MCF 10A (cell line): ENCODE measurements around the gene TMEM150C. TPM values are rescaled to one million over a fixed set of nuclear protein-coding genes. Genes with fewer than 3 reads are reported as not detected.

Source experiments
- BruUV-seq: library from RNA; stranded (reverse); fragments of 400-500 nt; replicated peaks from 2 replicates; lab custom pipeline; 2021; lab: Mats Ljungman, UMichigan
- CTCF ChIA-PET: fragments of 300-600 bp; sonication (Branson Sonifier 250); formaldehyde crosslinking; extraction: SDS; loops from one replicate; lab custom pipeline; 2021; ENCODE audit warnings: antibody characterized with exemption, inconsistent platforms; lab: Yijun Ruan, JAX
- POLR2A ChIA-PET: fragments of 300-600, 350-650 bp; sonication (Branson Sonifier 250); formaldehyde crosslinking; extraction: SDS; loops from one replicate; lab custom pipeline; 2020; ENCODE audit warnings: antibody characterized with exemption, inconsistent platforms; lab: Yijun Ruan, JAX
- DNase-seq: peaks from one replicate; pipeline ENCODE4 v3.0.0-alpha.2; 2018; ENCODE audit not compliant: unreplicated experiment
- H3K27ac Mint-ChIP-seq: one replicate; pipeline ENCODE4 v1.8.0; 2022; ENCODE audit warnings: mild to moderate bottlenecking, low read depth, mixed read lengths; ENCODE audit not compliant: unreplicated experiment
- H3K27me3 Mint-ChIP-seq: one replicate; pipeline ENCODE4 v1.8.0; 2022; ENCODE audit warnings: mixed read lengths; ENCODE audit not compliant: insufficient read depth, unreplicated experiment
- H3K36me3 Mint-ChIP-seq: one replicate; pipeline ENCODE4 v1.8.0; 2022; ENCODE audit warnings: mild to moderate bottlenecking, moderate library complexity, mixed read lengths; ENCODE audit not compliant: insufficient read depth, unreplicated experiment
- H3K4me1 Mint-ChIP-seq: one replicate; pipeline ENCODE4 v1.8.0; 2022; ENCODE audit warnings: mixed read lengths; ENCODE audit not compliant: insufficient read depth, unreplicated experiment
- H3K4me3 Mint-ChIP-seq: one replicate; pipeline ENCODE4 v1.8.0; 2022; ENCODE audit warnings: mild to moderate bottlenecking, moderate library complexity, mixed read lengths; ENCODE audit not compliant: unreplicated experiment
- H3K9me3 Mint-ChIP-seq: one replicate; pipeline ENCODE4 v1.8.0; 2022; ENCODE audit warnings: mixed read lengths; ENCODE audit not compliant: unreplicated experiment
- CTCF ChIP-seq: fragments of 200-600 bp; IDR thresholded peaks from one replicate; pipeline ENCODE4 v1.8.0; 2022; ENCODE audit warnings: antibody characterized with exemption, mild to moderate bottlenecking; ENCODE audit not compliant: unreplicated experiment
- intact Hi-C: fragments of 100-400 bp; cut with micrococcal nuclease; formaldehyde crosslinking; loops from 2 replicates; pipeline ENCODE4 v1.14.1; 2022
- total RNA-seq: library from RNA; stranded (reverse); gene quantifications from 2 replicates; pipeline ENCODE4 v1.2.3, GENCODE V29; 2022

The TMEM150C gene
- total RNA-seq, 1 experiment from 2014 or later, result not detected

GRCh38 chr4:82583897-82584587, 22.3 kb upstream of the TMEM150C start:
- no peak for DNase-seq
- no peak overlapping the region for H3K27ac Mint-ChIP-seq

GRCh38 chr4:82579932-82580331, 18.1 kb upstream of the TMEM150C start:
- Mint-ChIP-seq H3K9me3 (no peaks in the 10 kb centered on the region), H3K4me3 (no peak overlapping the region), H3K27ac (no peak overlapping the region), H3K4me1 (no peaks in the 10 kb centered on the region), H3K36me3 (no peaks in the 10 kb centered on the region), H3K27me3 (no peaks in the 10 kb centered on the region)
- no peak for DNase-seq
- CTCF ChIA-PET, result no interaction called here
- BruUV-seq, result no TSS peak
- intact Hi-C loops, result no loop called here
- TF ChIP-seq CTCF, result no peak
- POLR2A ChIA-PET, result no interaction called here

More at GRCh38 chr4:82583897-82584587, 22.3 kb upstream of the TMEM150C start:
- ChIA-PET CTCF (no interaction called here), POLR2A (no interaction called here)
- no peaks in the 10 kb centered on the region for H3K9me3 Mint-ChIP-seq
- no peaks in the 10 kb centered on the region for H3K27me3 Mint-ChIP-seq
- intact Hi-C loops, result no loop called here
- TF ChIP-seq CTCF, result no peak
- H3K36me3 Mint-ChIP-seq, result no peaks in the 10 kb centered on the region
- no peaks in the 10 kb centered on the region for H3K4me1 Mint-ChIP-seq
- H3K4me3 Mint-ChIP-seq, result no peak overlapping the region
- BruUV-seq, result no TSS peak

GRCh38 chr4:82578935-82579334, 17.1 kb upstream of the TMEM150C start:
- Mint-ChIP-seq H3K27me3 (no peaks in the 10 kb centered on the region), H3K36me3 (no peaks in the 10 kb centered on the region), H3K4me3 (no peak overlapping the region), H3K27ac (no peak overlapping the region), H3K9me3 (peaks cover 6% of the 10 kb centered on the region), H3K4me1 (no peaks in the 10 kb centered on the region)
- intact Hi-C loops, result no loop called here
- no peak for DNase-seq
- TF ChIP-seq CTCF, result peak; percentile 7
- ChIA-PET POLR2A (no interaction called here), CTCF (interaction anchor here (0.7 to 0.8 kb wide), 2 partner anchors 9 to 12 kb away, joined by 3 to 5 read pairs; no protein-coding TSS in a partner anchor)
- no TSS peak for BruUV-seq

- H3K9me3 Mint-ChIP-seq, result peaks cover 6% of the 10 kb centered on the region
- ChIA-PET POLR2A (no interaction called here), CTCF (interaction anchor here (0.6 kb wide), 1 partner anchor 148 kb away, joined by 3 read pairs; no protein-coding TSS in a partner anchor)
- no peak for TF ChIP-seq CTCF
- intact Hi-C loops, result no loop called here
- BruUV-seq, result no TSS peak
- H3K4me1 Mint-ChIP-seq, result no peaks in the 10 kb centered on the region
- H3K27me3 Mint-ChIP-seq, result no peaks in the 10 kb centered on the region
- H3K4me3 Mint-ChIP-seq, result no peak overlapping the region
- no peak overlapping the region for H3K27ac Mint-ChIP-seq
- no peak for DNase-seq
- no peaks in the 10 kb centered on the region for H3K36me3 Mint-ChIP-seq
Measured at GRCh38 chr4:82577451-82577850, 15.7 kb upstream of the TMEM150C start.
